Neutrophil (primary cell): ENCODE measurements around the gene ECHS1.
"Not testable (repeated sequence)": the region's sequence is repeated elsewhere in the genome, so short reads cannot be mapped to it uniquely, and the experiment has no call there.

ENCODE experiments used
- H3K27ac ChIP-seq: fragments of 200-600 bp; sonication (generic); 2 replicates; pipeline ENCODE4 v1.5.1; 2016; ENCODE audit warnings: mild to moderate bottlenecking, moderate library complexity
- H3K27me3 ChIP-seq: fragments of 200-600 bp; sonication (generic); 2 replicates; pipeline ENCODE4 v1.6.0; 2016; ENCODE audit warnings: mild to moderate bottlenecking
- H3K36me3 ChIP-seq: fragments of 200-600 bp; sonication (generic); 2 replicates; pipeline ENCODE4 v1.5.1; 2017
- H3K4me1 ChIP-seq, 2 experiments: fragments of 200-600 bp in 1 of 2; sonication (generic) in 1 of 2; 1 replicate in 1 of 2; 2 replicates in 1 of 2; pipeline versions ENCODE4 v1.5.1 to v1.6.1; 2013 to 2016; ENCODE audit warnings: low read depth in 1 of 2, low read length in 1 of 2, mild to moderate bottlenecking in 1 of 2, moderate library complexity in 1 of 2; ENCODE audit not compliant: control insufficient read depth in 1 of 2, insufficient read depth in 1 of 2
- H3K4me3 ChIP-seq, 2 experiments: fragments of 200-600 bp in 1 of 2; sonication (generic) in 1 of 2; 1 replicate in 1 of 2; 2 replicates in 1 of 2; pipeline ENCODE4 v1.5.1; 2013 to 2016; ENCODE audit warnings: low read depth in 1 of 2, low read length in 1 of 2, mild to moderate bottlenecking in 1 of 2, moderate library complexity in 1 of 2
- H3K9me3 ChIP-seq: fragments of 200-600 bp; sonication (generic); 2 replicates; pipeline ENCODE4 v1.5.1; 2016
- CTCF ChIP-seq: fragments of 200-600 bp; sonication (generic); IDR thresholded peaks from 2 replicates; pipeline ENCODE4 v1.5.1; 2016; ENCODE audit warnings: antibody characterized with exemption

Gene ECHS1

GRCh38 chr10:133379152-133379800, 6.1 kb upstream of the ECHS1 start, which contains the start of gene PAOX:
Gene PAOX, plus strand, starts transcription at chr10:133379262. Its CDS starts 55 bp downstream, at chr10:133379317.
- no peak for TF ChIP-seq CTCF
- H3K4me1 ChIP-seq, result peaks cover 12 to 21% of the 10 kb centered on the region in 2 experiments
- H3K4me3 ChIP-seq, result peak within 1 kb of the TSS; percentile 82 to 96
- H3K36me3 ChIP-seq, result no peaks in the 10 kb centered on the region
- H3K9me3 ChIP-seq, result no peaks in the 10 kb centered on the region
- peaks cover 77% of the 10 kb centered on the region for H3K27me3 ChIP-seq
- peak within 1 kb of the TSS; percentile 31 for H3K27ac ChIP-seq

- no peak for TF ChIP-seq CTCF
- no peaks in the 10 kb centered on the region for H3K36me3 ChIP-seq
- peaks cover 77% of the 10 kb centered on the region for H3K27me3 ChIP-seq
- no peaks in the 10 kb centered on the region for H3K9me3 ChIP-seq
- H3K27ac ChIP-seq, result peak overlapping the region; percentile 31
- H3K4me3 ChIP-seq, result peak overlapping the region; percentile 82 to 96
- peaks cover 17 to 27% of the 10 kb centered on the region in 2 experiments for H3K4me1 ChIP-seq
Measured at GRCh38 chr10:133378251-133379096, 5.3 kb upstream of the ECHS1 start.

- Histone ChIP-seq H3K36me3 (no peaks in the 10 kb centered on the region), H3K27ac (no peak overlapping the region), H3K4me1 (peaks cover 17 to 27% of the 10 kb centered on the region in 2 experiments), H3K27me3 (peaks cover 77% of the 10 kb centered on the region), H3K4me3 (peak overlapping the region; percentile 82 to 96), H3K9me3 (no peaks in the 10 kb centered on the region)
- TF ChIP-seq CTCF, result no peak
Measured at GRCh38 chr10:133377818-133378250, 4.7 kb upstream of the ECHS1 start.

- H3K27me3 ChIP-seq, result peaks cover 74% of the 10 kb centered on the region
- no peak for TF ChIP-seq CTCF
- H3K36me3 ChIP-seq, result no peaks in the 10 kb centered on the region
- no peaks in the 10 kb centered on the region for H3K9me3 ChIP-seq
- no peak overlapping the region for H3K4me3 ChIP-seq
- peaks cover 17 to 32% of the 10 kb centered on the region in 2 experiments for H3K4me1 ChIP-seq
- no peak overlapping the region for H3K27ac ChIP-seq
Measured at GRCh38 chr10:133377025-133377817, 4.1 kb upstream of the ECHS1 start.

DNA sequence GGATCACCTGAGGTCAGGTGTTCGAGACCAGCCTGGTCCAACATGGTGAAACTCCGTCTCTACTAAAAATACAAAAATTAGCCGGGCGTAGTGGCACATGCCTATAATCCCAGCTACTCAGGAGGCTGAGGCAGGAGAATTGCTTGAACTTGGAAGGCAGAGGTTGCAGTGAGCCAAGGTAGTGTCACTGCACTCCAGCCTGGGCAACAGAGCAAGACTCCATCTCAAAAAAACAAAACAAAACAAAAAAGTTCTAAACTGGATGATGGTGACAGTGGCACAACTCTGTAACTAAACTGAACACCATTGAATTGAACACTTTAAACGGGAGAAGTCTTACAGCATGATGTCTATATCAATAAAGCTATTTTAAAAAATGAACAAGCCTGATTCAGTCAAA, 3.0 kb upstream of the ECHS1 start:
- H3K4me3 ChIP-seq, H3K36me3 ChIP-seq, H3K9me3 ChIP-seq, H3K27ac ChIP-seq: not testable (repeated sequence)
- H3K27me3 ChIP-seq, result peaks cover 64% of the 10 kb centered on the region
- H3K4me1 ChIP-seq, result peaks cover 17 to 32% of the 10 kb centered on the region in 2 experiments
